HL-60 (cell line): ENCODE results near the gene EIF4A3.

Experiments used
- CTCF ChIP-seq: IDR thresholded peaks from one replicate; pipeline ENCODE4 v1.5.1; 2011; ENCODE audit warnings: low read length, control low read depth, inconsistent platforms; ENCODE audit not compliant: insufficient read depth
- GABPA ChIP-seq: IDR thresholded peaks from 2 replicates; pipeline ENCODE4 v1.6.1; 2012; ENCODE audit warnings: low read depth
- POLR2AphosphoS5 ChIP-seq: IDR thresholded peaks from 2 replicates; pipeline ENCODE4 v1.6.1; 2012; ENCODE audit warnings: low read depth
- TF ChIP-seq, protein P1 (sequence below): IDR thresholded peaks from 2 replicates; pipeline ENCODE4 v1.6.1; 2012; ENCODE audit warnings: low read depth; ENCODE audit not compliant: insufficient replicate concordance

GRCh38 chr17:80133626-80133970, 13.3 kb downstream of the EIF4A3 start:
- TF ChIP-seq CTCF (no peak), POLR2AphosphoS5 (no peak), GABPA (no peak)
- TF ChIP-seq, protein P1, sequence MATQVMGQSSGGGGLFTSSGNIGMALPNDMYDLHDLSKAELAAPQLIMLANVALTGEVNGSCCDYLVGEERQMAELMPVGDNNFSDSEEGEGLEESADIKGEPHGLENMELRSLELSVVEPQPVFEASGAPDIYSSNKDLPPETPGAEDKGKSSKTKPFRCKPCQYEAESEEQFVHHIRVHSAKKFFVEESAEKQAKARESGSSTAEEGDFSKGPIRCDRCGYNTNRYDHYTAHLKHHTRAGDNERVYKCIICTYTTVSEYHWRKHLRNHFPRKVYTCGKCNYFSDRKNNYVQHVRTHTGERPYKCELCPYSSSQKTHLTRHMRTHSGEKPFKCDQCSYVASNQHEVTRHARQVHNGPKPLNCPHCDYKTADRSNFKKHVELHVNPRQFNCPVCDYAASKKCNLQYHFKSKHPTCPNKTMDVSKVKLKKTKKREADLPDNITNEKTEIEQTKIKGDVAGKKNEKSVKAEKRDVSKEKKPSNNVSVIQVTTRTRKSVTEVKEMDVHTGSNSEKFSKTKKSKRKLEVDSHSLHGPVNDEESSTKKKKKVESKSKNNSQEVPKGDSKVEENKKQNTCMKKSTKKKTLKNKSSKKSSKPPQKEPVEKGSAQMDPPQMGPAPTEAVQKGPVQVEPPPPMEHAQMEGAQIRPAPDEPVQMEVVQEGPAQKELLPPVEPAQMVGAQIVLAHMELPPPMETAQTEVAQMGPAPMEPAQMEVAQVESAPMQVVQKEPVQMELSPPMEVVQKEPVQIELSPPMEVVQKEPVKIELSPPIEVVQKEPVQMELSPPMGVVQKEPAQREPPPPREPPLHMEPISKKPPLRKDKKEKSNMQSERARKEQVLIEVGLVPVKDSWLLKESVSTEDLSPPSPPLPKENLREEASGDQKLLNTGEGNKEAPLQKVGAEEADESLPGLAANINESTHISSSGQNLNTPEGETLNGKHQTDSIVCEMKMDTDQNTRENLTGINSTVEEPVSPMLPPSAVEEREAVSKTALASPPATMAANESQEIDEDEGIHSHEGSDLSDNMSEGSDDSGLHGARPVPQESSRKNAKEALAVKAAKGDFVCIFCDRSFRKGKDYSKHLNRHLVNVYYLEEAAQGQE, result no peak
